SK-N-MC (cell line): Measurements from ENCODE around the gene ESF1.

Source experiments
- DNase-seq: peaks from one replicate; pipeline ENCODE4 v3.0.0-alpha.2; 2011; ENCODE audit warnings: low read depth, low spot score
- H3K27ac ChIP-seq: fragments of 200-600 bp; sonication (generic); 2 replicates; pipeline ENCODE4 v1.5.1; 2016; ENCODE audit warnings: mixed run types
- H3K36me3 ChIP-seq: fragments of 200-600 bp; sonication (generic); 2 replicates; pipeline ENCODE4 v1.6.1; 2017; ENCODE audit warnings: antibody characterized with exemption, low read length, mixed read lengths; ENCODE audit not compliant: insufficient read depth
- H3K4me3 ChIP-seq: fragments of 200-600 bp; sonication (generic); 2 replicates; pipeline ENCODE4 v1.5.1; 2016
- H3K9ac ChIP-seq: fragments of 200-600 bp; sonication (generic); 2 replicates; pipeline ENCODE4 v1.8.0; 2017; ENCODE audit warnings: mixed run types, mixed read lengths; ENCODE audit not compliant: insufficient read length
- H3K9me3 ChIP-seq: fragments of 200-600 bp; sonication (generic); 2 replicates; pipeline ENCODE4 v1.6.1; 2017; ENCODE audit warnings: low read depth, mild to moderate bottlenecking, antibody characterized with exemption, low read length, moderate library complexity, mixed read lengths
- EZH2 ChIP-seq: fragments of 200-600 bp; sonication (generic); IDR thresholded peaks from one replicate; pipeline ENCODE4 v1.6.1; 2017; ENCODE audit warnings: antibody characterized with exemption
- FOXP2 ChIP-seq: optimal IDR thresholded peaks from 2 replicates; pipeline ENCODE3; 2011; ENCODE audit warnings: mild to moderate bottlenecking, moderate library complexity; ENCODE audit not compliant: insufficient read depth; ENCODE audit errors: extremely low read length, control extremely low read depth
- POLR2AphosphoS5 ChIP-seq: IDR thresholded peaks from 2 replicates; pipeline ENCODE4 v1.6.1; 2012; ENCODE audit warnings: mild to moderate bottlenecking, low read depth, low read length, borderline replicate concordance

ESF1 gene

DNA sequence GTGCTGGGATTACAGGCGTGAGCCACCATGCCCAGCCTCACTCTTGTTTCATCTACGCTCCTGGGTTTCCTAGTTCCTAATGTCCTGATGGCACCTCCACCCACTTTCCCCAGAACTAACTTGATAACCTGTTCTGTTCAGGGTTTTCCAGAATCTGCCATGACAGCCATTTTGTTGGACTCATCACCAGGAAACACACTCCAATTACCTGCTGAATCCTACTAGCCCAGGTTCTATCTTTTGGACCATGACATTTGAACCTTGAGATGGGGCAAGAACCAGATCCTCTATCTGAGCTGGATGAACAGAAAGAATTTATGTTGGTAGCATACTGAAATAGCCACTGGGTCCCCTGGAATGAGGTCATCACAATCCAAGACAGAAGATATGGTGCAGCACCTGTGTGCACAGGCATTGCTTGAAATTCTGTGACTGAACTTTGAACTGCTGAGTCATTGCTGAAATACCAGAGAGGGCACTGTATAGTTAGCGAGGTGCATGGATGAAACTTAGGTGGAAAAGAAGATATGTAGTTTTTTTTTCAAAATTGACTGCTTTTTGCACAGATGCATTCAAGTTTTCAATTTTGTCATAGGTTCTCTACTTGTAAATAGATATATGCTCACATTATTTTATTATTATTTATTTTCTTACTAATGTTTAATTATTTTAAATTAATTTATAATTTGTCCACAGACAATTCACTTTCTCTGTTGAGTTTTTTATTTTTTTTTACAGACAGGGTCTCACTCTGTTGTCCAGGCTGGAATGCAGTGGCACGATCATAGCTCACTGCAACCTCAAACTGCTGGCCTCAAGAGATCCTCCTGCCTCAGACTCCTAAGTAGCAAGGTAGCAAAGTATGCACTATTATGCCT is 103.2 kb downstream of the ESF1 start:
- no peak for DNase-seq
- Histone ChIP-seq H3K27ac (no peak overlapping the region), H3K9ac (no peak overlapping the region), H3K36me3 (no peaks in the 10 kb centered on the region), H3K9me3 (no peaks in the 10 kb centered on the region), H3K4me3 (no peak overlapping the region)
- TF ChIP-seq EZH2 = no peak
- TF ChIP-seq POLR2AphosphoS5 = no peak
- no peak for TF ChIP-seq FOXP2

DNA sequence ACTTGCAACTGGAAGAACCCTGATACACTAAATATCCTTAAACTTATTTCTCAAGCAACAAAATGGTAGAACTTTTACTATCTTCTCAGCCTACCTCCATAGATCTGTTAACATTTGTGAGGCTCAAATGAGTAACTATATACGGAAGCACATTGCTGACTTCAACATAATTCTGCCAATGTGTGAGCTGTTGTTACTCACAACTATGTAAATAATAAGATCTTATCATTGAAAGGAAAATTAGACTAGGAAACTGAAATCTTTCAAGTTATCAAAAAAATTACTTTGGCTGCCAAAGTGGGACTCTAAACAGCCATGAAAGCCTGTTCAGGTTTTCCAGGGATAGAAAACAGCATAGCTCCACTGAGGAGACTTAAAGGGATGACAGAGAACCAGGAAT is 105.8 kb downstream of the ESF1 start:
- Histone ChIP-seq H3K36me3 (no peaks in the 10 kb centered on the region), H3K27ac (no peak overlapping the region), H3K9me3 (no peaks in the 10 kb centered on the region), H3K4me3 (no peak overlapping the region), H3K9ac (no peak overlapping the region)
- TF ChIP-seq POLR2AphosphoS5 = no peak
- TF ChIP-seq FOXP2 = no peak
- no peak for TF ChIP-seq EZH2
- DNase-seq = no peak

GRCh38 chr20:13677241-13677640 is 107.5 kb downstream of the ESF1 start:
- H3K4me3 ChIP-seq = no peak overlapping the region
- H3K9ac ChIP-seq = no peak overlapping the region
- H3K27ac ChIP-seq = no peak overlapping the region
- no peak for TF ChIP-seq FOXP2
- no peak for TF ChIP-seq EZH2
- TF ChIP-seq POLR2AphosphoS5 = no peak
- H3K36me3 ChIP-seq = no peaks in the 10 kb centered on the region
- DNase-seq = no peak
- H3K9me3 ChIP-seq = no peaks in the 10 kb centered on the region

GRCh38 chr20:13676682-13677081 is 108.0 kb downstream of the ESF1 start:
- no peak for TF ChIP-seq FOXP2
- TF ChIP-seq POLR2AphosphoS5 = no peak
- TF ChIP-seq EZH2 = no peak
- no peak for DNase-seq
- no peak overlapping the region for H3K9ac ChIP-seq
- H3K9me3 ChIP-seq = no peaks in the 10 kb centered on the region
- no peaks in the 10 kb centered on the region for H3K36me3 ChIP-seq
- H3K27ac ChIP-seq = no peak overlapping the region
- H3K4me3 ChIP-seq = no peak overlapping the region

GRCh38 chr20:13672690-13673089 is 112.0 kb downstream of the ESF1 start:
- Histone ChIP-seq H3K9ac (no peak overlapping the region), H3K27ac (no peak overlapping the region), H3K9me3 (no peaks in the 10 kb centered on the region), H3K36me3 (no peaks in the 10 kb centered on the region), H3K4me3 (no peak overlapping the region)
- no peak for DNase-seq
- TF ChIP-seq FOXP2 = no peak
- TF ChIP-seq POLR2AphosphoS5 = no peak
- no peak for TF ChIP-seq EZH2

- DNase-seq = no peak
- no peak overlapping the region for H3K27ac ChIP-seq
- no peak for TF ChIP-seq EZH2
- no peak for TF ChIP-seq POLR2AphosphoS5
- no peak for TF ChIP-seq FOXP2
- no peaks in the 10 kb centered on the region for H3K9me3 ChIP-seq
- H3K36me3 ChIP-seq = no peaks in the 10 kb centered on the region
- no peak overlapping the region for H3K4me3 ChIP-seq
- H3K9ac ChIP-seq = no peak overlapping the region
Observed at GRCh38 chr20:13671916-13672378, 112.8 kb downstream of the ESF1 start.

DNA sequence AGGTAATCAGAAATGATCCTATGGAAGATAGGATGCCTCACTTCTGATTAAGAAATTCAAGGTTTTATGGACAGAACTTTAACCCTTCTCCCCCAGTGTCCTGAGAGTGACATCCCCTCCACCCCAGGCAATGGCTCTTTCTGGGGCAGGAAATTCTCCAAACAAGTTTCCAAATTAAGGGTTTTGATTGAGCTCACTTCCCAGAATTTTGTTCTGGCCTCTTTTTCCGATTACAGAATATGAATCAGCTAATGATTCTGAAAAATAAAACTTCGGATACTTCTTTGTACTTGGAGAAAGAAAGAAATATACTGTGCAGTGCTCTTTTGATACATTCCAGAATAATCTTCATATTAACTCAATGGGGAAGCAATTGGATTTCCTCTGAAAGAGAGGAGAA is 113.2 kb downstream of the ESF1 start:
- Histone ChIP-seq H3K27ac (no peak overlapping the region), H3K4me3 (no peak overlapping the region), H3K36me3 (no peaks in the 10 kb centered on the region), H3K9ac (no peak overlapping the region), H3K9me3 (no peaks in the 10 kb centered on the region)
- TF ChIP-seq FOXP2 (no peak), EZH2 (no peak), POLR2AphosphoS5 (no peak)
- DNase-seq = no peak

- Histone ChIP-seq H3K9me3 (no peaks in the 10 kb centered on the region), H3K9ac (no peak overlapping the region), H3K4me3 (no peak overlapping the region), H3K27ac (no peak overlapping the region), H3K36me3 (no peaks in the 10 kb centered on the region)
- TF ChIP-seq POLR2AphosphoS5 (no peak), FOXP2 (no peak)
- no peak for DNase-seq
Observed at GRCh38 chr20:13670160-13670559, 114.6 kb downstream of the ESF1 start.
